Activated CD8-positive, alpha-beta memory T cell treated with anti-CD3 and anti-CD28 coated beads, Interleukin-2, amount 10 ng/mL, durations not matched to agents 7 days and 5 days (primary cell): ENCODE measurements around the gene HEXD. TPM values are rescaled to one million over a fixed set of nuclear protein-coding genes. Genes with fewer than 3 reads are reported as not detected.
"Not testable (repeated sequence)": the region's sequence is repeated elsewhere in the genome, so short reads cannot be mapped to it uniquely, and the experiment has no call there.

Experiments
- ATAC-seq: fragments of 150-1000 bp; cut with Tn5 transposase; one replicate; pipeline ENCODE4 v1.10.0; 2021; ENCODE audit warnings: moderate library complexity
- CTCF ChIA-PET: fragments of 350-600 bp; sonication (Branson Sonifier 250); formaldehyde crosslinking; loops from one replicate; lab custom pipeline; 2021; ENCODE audit warnings: antibody characterized with exemption; lab: Charles Lee
- DNase-seq: peaks from one replicate; pipeline ENCODE4 v3.0.0-alpha.2; 2020
- H3K27ac Mint-ChIP-seq: one replicate; pipeline ENCODE4 v1.8.0; 2021; ENCODE audit warnings: mild to moderate bottlenecking, mixed read lengths
- H3K27me3 Mint-ChIP-seq: one replicate; pipeline ENCODE4 v1.8.0; 2021; ENCODE audit warnings: mixed read lengths
- H3K36me3 Mint-ChIP-seq: one replicate; pipeline ENCODE4 v1.8.0; 2021; ENCODE audit warnings: mild to moderate bottlenecking, mixed read lengths
- H3K4me1 Mint-ChIP-seq: one replicate; pipeline ENCODE4 v1.8.0; 2021; ENCODE audit warnings: mixed read lengths
- H3K4me3 Mint-ChIP-seq: one replicate; pipeline ENCODE4 v1.8.0; 2021; ENCODE audit warnings: mild to moderate bottlenecking, moderate library complexity, mixed read lengths
- H3K9me3 Mint-ChIP-seq: one replicate; pipeline ENCODE4 v1.8.0; 2022; ENCODE audit warnings: low read depth, mixed read lengths
- total RNA-seq, 2 experiments: library from RNA; stranded (reverse); gene quantifications; one replicate each; pipeline ENCODE4 v1.2.3, GENCODE V29; 2021

The HEXD gene
- total RNA-seq, 2 experiments from 2014 or later = 50.5 to 72.5 TPM

GRCh38 chr17:82376042-82376730 lies 42.0 kb upstream of the HEXD start:
- H3K36me3 Mint-ChIP-seq = no peaks in the 10 kb centered on the region
- ATAC-seq = no peak
- peaks cover 38% of the 10 kb centered on the region for H3K27me3 Mint-ChIP-seq
- H3K4me1 Mint-ChIP-seq = peaks cover 3% of the 10 kb centered on the region
- no peak overlapping the region for H3K27ac Mint-ChIP-seq
- CTCF ChIA-PET = no interaction called here
- H3K9me3 Mint-ChIP-seq = no peaks in the 10 kb centered on the region
- no peak for DNase-seq
- no peak overlapping the region for H3K4me3 Mint-ChIP-seq

DNA sequence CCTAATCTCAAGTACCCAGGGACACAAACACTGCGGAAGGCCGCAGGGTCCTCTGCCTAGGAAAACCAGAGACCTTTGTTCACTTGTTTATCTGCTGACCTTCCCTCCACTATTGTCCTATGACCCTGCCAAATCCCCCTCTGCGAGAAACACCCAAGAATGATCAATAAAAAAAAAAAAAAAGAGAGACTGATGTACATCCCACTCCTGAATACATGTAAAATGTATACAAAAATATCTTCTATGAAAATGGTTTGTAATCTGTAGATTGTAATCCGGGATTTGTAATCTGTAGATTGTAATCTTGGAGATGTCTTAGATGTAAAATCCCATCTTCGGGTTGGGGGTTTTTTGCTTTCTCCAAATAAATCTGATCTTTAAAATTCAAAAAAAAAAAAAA lies 40.9 kb upstream of the HEXD start:
- DNase-seq, H3K4me1 Mint-ChIP-seq, CTCF ChIA-PET, ATAC-seq, H3K9me3 Mint-ChIP-seq, H3K27ac Mint-ChIP-seq, H3K4me3 Mint-ChIP-seq, H3K36me3 Mint-ChIP-seq: not testable (repeated sequence)
- peaks cover 37% of the 10 kb centered on the region for H3K27me3 Mint-ChIP-seq

DNA sequence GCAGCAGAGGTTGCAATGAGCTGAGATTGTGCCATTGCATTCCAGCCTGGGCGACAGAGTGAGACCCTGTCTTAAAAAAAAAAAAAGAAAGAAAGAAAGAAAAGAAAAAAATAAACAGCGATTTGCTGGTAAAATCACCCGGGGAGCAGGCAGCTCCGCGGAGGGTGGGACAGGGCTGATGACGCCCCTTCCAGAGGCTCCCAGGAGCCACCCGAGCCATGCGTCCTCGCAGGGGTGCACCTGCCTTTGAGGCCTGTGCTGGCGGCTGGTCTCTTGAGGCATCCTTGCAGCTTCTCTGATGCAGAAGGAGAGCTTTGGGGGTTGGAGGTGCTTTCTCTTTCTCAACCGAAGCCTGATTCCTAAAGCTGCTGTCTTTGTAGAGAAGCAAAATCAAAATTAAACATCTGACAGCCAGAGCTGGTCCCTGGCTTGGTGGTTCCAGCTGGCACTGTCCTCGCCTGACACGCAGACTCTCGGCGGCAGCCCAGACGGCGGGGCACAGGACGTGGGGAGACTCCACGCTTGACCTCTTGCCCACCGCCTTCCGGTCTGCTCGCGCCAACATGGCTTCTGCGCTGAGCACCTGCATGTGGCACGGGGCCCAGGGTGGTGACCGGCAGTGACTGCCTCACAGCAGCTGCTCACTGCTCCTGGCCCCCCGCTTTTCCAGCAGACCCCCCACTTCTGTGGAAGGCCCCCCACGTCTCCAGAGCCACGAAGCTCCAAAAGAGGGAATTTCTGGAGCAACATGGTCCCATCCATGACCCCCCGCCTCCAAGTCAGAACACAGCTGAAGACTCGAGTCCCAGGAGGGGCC lies 40.0 kb upstream of the HEXD start:
- Mint-ChIP-seq H3K27me3 (peaks cover 28% of the 10 kb centered on the region), H3K4me3 (no peak overlapping the region), H3K4me1 (no peaks in the 10 kb centered on the region), H3K27ac (no peak overlapping the region), H3K36me3 (no peaks in the 10 kb centered on the region), H3K9me3 (no peaks in the 10 kb centered on the region)
- no peak for ATAC-seq
- CTCF ChIA-PET = interaction anchor here (0.7 kb wide), 1 partner anchor 631 kb away, joined by 4 read pairs; no protein-coding TSS in a partner anchor
- DNase-seq = no peak

DNA sequence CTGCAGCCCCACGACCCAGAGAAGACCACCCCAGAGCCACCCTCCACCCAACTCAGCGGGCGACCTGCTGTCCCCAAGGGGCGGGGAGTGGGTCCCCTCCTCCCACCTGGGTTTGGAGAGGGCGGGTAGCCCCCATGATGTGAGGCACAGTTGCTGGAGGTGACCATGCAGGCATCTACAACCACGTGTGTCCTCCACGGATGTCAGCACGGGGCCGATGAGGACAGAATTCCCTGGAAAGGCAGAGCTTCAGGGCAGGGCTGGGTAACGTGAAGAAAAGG lies 39.5 kb upstream of the HEXD start:
- CTCF ChIA-PET = interaction anchor here (0.7 kb wide), 1 partner anchor 631 kb away, joined by 4 read pairs; no protein-coding TSS in a partner anchor
- ATAC-seq (no peak), DNase-seq (no peak)
- no peak overlapping the region for H3K27ac Mint-ChIP-seq
- no peak overlapping the region for H3K4me3 Mint-ChIP-seq
- no peaks in the 10 kb centered on the region for H3K36me3 Mint-ChIP-seq
- H3K27me3 Mint-ChIP-seq = peaks cover 23% of the 10 kb centered on the region
- no peaks in the 10 kb centered on the region for H3K4me1 Mint-ChIP-seq
- no peaks in the 10 kb centered on the region for H3K9me3 Mint-ChIP-seq

GRCh38 chr17:82380860-82381702 lies 37.1 kb upstream of the HEXD start:
- Mint-ChIP-seq H3K4me1 (no peaks in the 10 kb centered on the region), H3K27ac (no peak overlapping the region), H3K4me3 (no peak overlapping the region), H3K36me3 (no peaks in the 10 kb centered on the region), H3K9me3 (no peaks in the 10 kb centered on the region), H3K27me3 (peaks cover 11% of the 10 kb centered on the region)
- CTCF ChIA-PET = interaction anchor here (0.8 kb wide), 1 partner anchor 43 kb away, joined by 4 read pairs; no protein-coding TSS in a partner anchor
- DNase-seq (no peak), ATAC-seq (no peak)

DNA sequence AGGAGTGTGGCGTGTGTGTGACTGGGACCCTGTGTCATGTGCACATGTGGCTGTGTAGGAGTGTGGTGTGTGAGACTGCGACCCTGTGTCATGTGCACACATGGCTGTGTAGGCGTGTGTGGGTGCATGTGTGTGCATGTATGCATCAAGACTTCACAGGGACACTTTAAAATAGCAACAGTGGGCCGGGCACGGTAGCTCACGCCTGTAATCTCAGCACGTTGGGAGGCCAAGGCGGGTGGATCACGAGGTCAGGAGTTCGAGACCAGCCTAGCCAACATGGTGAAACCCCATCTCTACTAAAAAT lies 36.5 kb upstream of the HEXD start:
- not testable (repeated sequence) for H3K4me1 Mint-ChIP-seq, H3K4me3 Mint-ChIP-seq, H3K9me3 Mint-ChIP-seq, DNase-seq, H3K36me3 Mint-ChIP-seq, ATAC-seq, H3K27ac Mint-ChIP-seq
- peaks cover 10% of the 10 kb centered on the region for H3K27me3 Mint-ChIP-seq
- CTCF ChIA-PET = interaction anchor here (0.8 kb wide), 1 partner anchor 43 kb away, joined by 4 read pairs; no protein-coding TSS in a partner anchor

- ATAC-seq, H3K4me1 Mint-ChIP-seq, H3K36me3 Mint-ChIP-seq, H3K4me3 Mint-ChIP-seq, H3K27ac Mint-ChIP-seq, H3K9me3 Mint-ChIP-seq, DNase-seq, H3K27me3 Mint-ChIP-seq, CTCF ChIA-PET: not testable (repeated sequence)
These were observed 35.8 kb upstream of the HEXD start for GRCh38 chr17:82382220-82382932.

DNA sequence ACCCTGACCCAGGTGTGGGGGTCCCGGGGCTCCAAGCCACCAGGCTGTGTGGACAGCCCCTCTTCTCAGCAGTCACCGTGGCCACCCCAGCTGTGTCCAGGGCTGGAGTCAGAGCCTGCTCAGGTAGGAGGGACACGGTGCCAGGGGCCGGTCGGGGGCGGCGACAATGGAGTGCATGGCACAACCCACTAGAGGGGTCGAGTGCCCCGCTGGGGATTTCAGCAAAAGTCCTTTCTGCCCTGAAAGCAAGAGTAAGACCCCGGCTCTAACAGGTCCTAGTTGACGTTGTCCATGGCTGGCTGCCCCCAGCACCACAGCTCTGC lies 35.3 kb upstream of the HEXD start:
- Mint-ChIP-seq H3K4me3 (no peak overlapping the region), H3K4me1 (no peaks in the 10 kb centered on the region), H3K9me3 (no peaks in the 10 kb centered on the region), H3K27ac (no peak overlapping the region), H3K27me3 (peaks cover 8% of the 10 kb centered on the region), H3K36me3 (no peaks in the 10 kb centered on the region)
- ATAC-seq (no peak), DNase-seq (no peak)
- CTCF ChIA-PET = no interaction called here

- H3K36me3 Mint-ChIP-seq = no peaks in the 10 kb centered on the region
These were observed 34.7 kb upstream of the HEXD start for GRCh38 chr17:82383411-82383810.

GRCh38 chr17:82384051-82384729 lies 34.0 kb upstream of the HEXD start:
- Mint-ChIP-seq H3K27me3 (peaks cover 8% of the 10 kb centered on the region), H3K9me3 (no peaks in the 10 kb centered on the region), H3K4me1 (no peaks in the 10 kb centered on the region), H3K36me3 (no peaks in the 10 kb centered on the region), H3K27ac (no peak overlapping the region), H3K4me3 (no peak overlapping the region)
- no peak for ATAC-seq
- CTCF ChIA-PET = no interaction called here
- DNase-seq = no peak

More at GRCh38 chr17:82383411-82383810, 34.7 kb upstream of the HEXD start:
- H3K4me1 Mint-ChIP-seq = no peaks in the 10 kb centered on the region
- no peaks in the 10 kb centered on the region for H3K9me3 Mint-ChIP-seq
- no peak overlapping the region for H3K27ac Mint-ChIP-seq
- no peak overlapping the region for H3K4me3 Mint-ChIP-seq
- no peak for ATAC-seq
- no peak for DNase-seq
- peaks cover 8% of the 10 kb centered on the region for H3K27me3 Mint-ChIP-seq
- CTCF ChIA-PET = no interaction called here

DNA sequence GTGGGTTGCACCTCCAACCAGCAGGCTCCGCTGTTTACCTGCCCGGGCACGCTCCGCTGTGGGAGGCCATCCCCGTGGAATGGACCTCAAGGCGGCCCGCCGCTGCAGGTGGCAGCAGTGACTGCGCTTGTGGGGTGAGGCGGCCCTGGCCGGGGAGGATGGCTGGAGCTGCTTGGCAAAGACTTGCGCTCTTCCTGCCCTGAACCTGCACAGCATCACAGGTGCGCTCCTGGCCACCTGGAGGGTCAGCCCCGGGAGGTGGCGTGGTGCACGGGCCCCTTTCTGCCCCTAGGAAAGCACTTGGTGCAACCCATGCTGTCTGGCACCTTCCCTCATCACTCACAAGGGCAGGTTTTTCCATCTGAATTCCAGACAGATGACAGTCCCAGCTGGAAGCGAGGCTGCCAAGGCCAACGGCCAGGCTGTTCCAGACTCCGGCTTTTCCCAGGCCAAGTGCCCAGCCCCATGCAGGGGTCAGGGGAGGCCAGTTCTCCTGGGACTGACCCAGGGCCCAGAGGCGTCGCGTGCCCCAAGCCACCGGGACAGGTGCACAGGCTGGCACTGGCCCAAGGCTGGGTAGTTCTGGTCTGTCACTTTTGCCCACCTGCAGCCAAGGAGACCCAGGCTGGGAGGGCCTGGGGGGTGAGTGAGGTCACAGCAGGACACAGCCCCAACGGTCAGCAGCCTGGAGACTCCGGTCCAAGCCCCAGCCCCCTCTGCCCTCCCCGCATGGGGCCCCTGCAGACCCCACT lies 33.2 kb upstream of the HEXD start:
- CTCF ChIA-PET = no interaction called here
- Mint-ChIP-seq H3K4me3 (no peak overlapping the region), H3K4me1 (no peaks in the 10 kb centered on the region), H3K27me3 (peaks cover 8% of the 10 kb centered on the region), H3K36me3 (no peaks in the 10 kb centered on the region), H3K27ac (no peak overlapping the region), H3K9me3 (no peaks in the 10 kb centered on the region)
- ATAC-seq (no peak), DNase-seq (no peak)

DNA sequence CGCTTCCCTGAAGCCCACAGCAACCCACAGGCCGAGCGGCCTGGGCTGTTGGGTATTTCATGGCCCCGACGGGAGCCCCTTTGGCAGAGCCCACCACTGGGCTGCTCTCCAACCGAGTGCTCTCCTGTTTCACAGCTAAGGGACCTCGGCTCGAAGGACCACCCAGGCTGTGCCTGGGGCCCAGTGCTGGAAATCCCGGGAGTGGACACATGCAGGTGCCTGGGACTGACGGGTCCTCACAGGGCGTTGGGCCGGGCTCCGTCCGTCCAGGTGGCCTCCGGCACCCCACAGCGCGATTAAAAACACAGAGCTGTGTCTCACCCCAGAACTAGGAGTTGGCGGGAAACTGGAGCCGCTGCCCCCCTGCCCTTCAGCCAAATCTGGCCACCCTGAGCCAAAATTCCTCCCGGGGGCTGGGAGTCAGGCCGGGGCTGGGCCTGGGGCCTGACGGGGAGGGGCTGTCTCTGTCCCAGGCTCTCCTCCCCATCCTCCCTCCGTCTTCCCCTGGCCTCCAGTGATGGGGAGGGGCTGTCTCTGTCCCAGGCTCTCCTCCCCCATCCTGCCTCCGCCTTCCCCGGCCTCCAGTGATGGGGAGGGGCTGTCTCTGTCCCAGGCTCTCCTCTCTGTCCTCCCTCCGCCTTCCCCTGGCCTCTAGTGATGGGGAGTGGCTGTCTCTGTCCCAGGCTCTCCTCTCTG lies 32.4 kb upstream of the HEXD start:
- no peaks in the 10 kb centered on the region for H3K36me3 Mint-ChIP-seq
- no peak for ATAC-seq
- H3K9me3 Mint-ChIP-seq = no peaks in the 10 kb centered on the region
- CTCF ChIA-PET = no interaction called here
- DNase-seq = no peak
- no peak overlapping the region for H3K4me3 Mint-ChIP-seq
- no peaks in the 10 kb centered on the region for H3K4me1 Mint-ChIP-seq
- peaks cover 6% of the 10 kb centered on the region for H3K27me3 Mint-ChIP-seq
- H3K27ac Mint-ChIP-seq = no peak overlapping the region
